GM13976 (cell line): Measurements from ENCODE around the gene ASXL3.

Experiments
- DNase-seq: peaks from one replicate; pipeline ENCODE4 v3.0.0; 2012; ENCODE audit warnings: low spot score
- CTCF ChIP-seq: IDR thresholded peaks from 2 replicates; pipeline ENCODE4 v1.5.1; 2012; ENCODE audit warnings: borderline replicate concordance, mild to moderate bottlenecking; ENCODE audit not compliant: insufficient read depth; ENCODE audit errors: extremely low read depth, missing control alignments, control extremely low read depth
- in situ Hi-C: fragments of 300-500 bp; cut with MboI; formaldehyde crosslinking; loops from one replicate; pipeline ENCODE4 v1.12.0; 2022; ENCODE audit warnings: low sequenced_read_pairs, mixed read lengths, inconsistent platforms; ENCODE audit not compliant: unreplicated experiment

Gene ASXL3

GRCh38 chr18:33630476-33630875, 52.5 kb downstream of the ASXL3 start:
- DNase-seq = no peak
- TF ChIP-seq CTCF = no peak
- in situ Hi-C loops = no loop called here

GRCh38 chr18:33641141-33641540, 63.1 kb downstream of the ASXL3 start:
- DNase-seq = no peak
- in situ Hi-C loops = no loop called here
- TF ChIP-seq CTCF = no peak

- DNase-seq = no peak
- in situ Hi-C loops = no loop called here
These were observed 66.5 kb downstream of the ASXL3 start for GRCh38 chr18:33644494-33644893.

GRCh38 chr18:33647365-33647764, 69.3 kb downstream of the ASXL3 start:
- in situ Hi-C loops = no loop called here
- no peak for TF ChIP-seq CTCF
- DNase-seq = no peak

More at GRCh38 chr18:33644494-33644893, 66.5 kb downstream of the ASXL3 start:
- no peak for TF ChIP-seq CTCF

- no peak for DNase-seq
- in situ Hi-C loops = no loop called here
- TF ChIP-seq CTCF = no peak
These were observed 74.6 kb downstream of the ASXL3 start for GRCh38 chr18:33652635-33653034.

- no peak for DNase-seq
These were observed 75.2 kb downstream of the ASXL3 start for GRCh38 chr18:33653231-33653630.

More at GRCh38 chr18:33653231-33653630, 75.2 kb downstream of the ASXL3 start:
- in situ Hi-C loops = no loop called here
- no peak for TF ChIP-seq CTCF
